HepG2 (cell line): ENCODE measurements around the gene PDE3B. TPM values are rescaled to one million over a fixed set of nuclear protein-coding genes. Genes with fewer than 3 reads are reported as not detected.
A peak's percentile ranks its signal among the peaks of the same experiment; 100 is the strongest.

ENCODE experiments used
- ATAC-seq: fragments of 200-7000 bp; cut with Tn5 transposase; 3 replicates; pipeline ENCODE4 v1.9.1; 2020; ENCODE audit warnings: mild to moderate bottlenecking, moderate library complexity
- BruUV-seq: library from RNA; stranded (reverse); fragments of 400-500 nt; replicated peaks from 2 replicates; lab custom pipeline; 2021; lab: Mats Ljungman, UMichigan
- CTCF ChIA-PET: fragments of 300-600 bp; formaldehyde crosslinking; extraction: SDS; loops from one replicate; lab custom pipeline; 2021; ENCODE audit warnings: low total read pairs, inconsistent platforms, low intra/inter-chr PET ratio; lab: Yijun Ruan, JAX
- POLR2A ChIA-PET: fragments of 350-600 bp; sonication (Branson Sonifier 250); formaldehyde crosslinking; loops from one replicate; lab custom pipeline; 2020; ENCODE audit warnings: antibody characterized with exemption, inconsistent platforms; lab: Yijun Ruan, JAX
- DNase-seq: peaks from one replicate; pipeline ENCODE4 v3.0.0-alpha.2; 2015; ENCODE audit warnings: low spot score
- FAIRE-seq: peaks from 3 replicates; lab custom pipeline; 2011; peaks lifted over from hg19 to GRCh38; lab: Jason Lieb, UNC
- H2AFZ ChIP-seq: one replicate; pipeline ENCODE4 v1.6.1; 2011; ENCODE audit warnings: low read length, inconsistent platforms
- H3K27ac ChIP-seq: fragments of 300-600 bp; 3 replicates; pipeline ENCODE4 v1.8.0; 2011; ENCODE audit warnings: mixed run types, mild to moderate bottlenecking, mixed read lengths, low read length, inconsistent platforms; ENCODE audit not compliant: insufficient read depth; ENCODE audit errors: extremely low read length
- H3K27me3 ChIP-seq, 2 experiments: fragments of 200-600 bp in 1 of 2; 2 replicates in 1 of 2; 3 replicates in 1 of 2; pipeline versions ENCODE4 v1.6.0 to v1.8.0; 2011; ENCODE audit warnings: low read length in 2 of 2, mild to moderate bottlenecking in 2 of 2, moderate library complexity in 2 of 2, inconsistent platforms in 1 of 2; ENCODE audit not compliant: insufficient read depth in 2 of 2, control insufficient read depth in 1 of 2
- H3K36me3 ChIP-seq, 2 experiments: fragments of 200-600 bp in 1 of 2; replicated peaks in 1 of 2; 2 replicates in 1 of 2; 3 replicates in 1 of 2; pipeline versions ENCODE4 v1.5.1 to v1.8.0; 2011; ENCODE audit warnings: low read length in 2 of 2, inconsistent platforms in 1 of 2; ENCODE audit not compliant: insufficient read depth in 2 of 2, control insufficient read depth in 1 of 2
- H3K4me1 ChIP-seq: 2 replicates; pipeline ENCODE4 v1.5.1; 2012; ENCODE audit warnings: low read length, inconsistent platforms; ENCODE audit not compliant: insufficient read depth
- H3K4me2 ChIP-seq: 2 replicates; pipeline ENCODE4 v1.6.0; 2011; ENCODE audit warnings: low read depth, low read length, inconsistent platforms
- H3K4me3 ChIP-seq, 3 experiments: fragments of 200-600 bp in 1 of 3; sonication (generic), shearing (Covaris generic) in 1 of 3; replicated peaks in 1 of 3; 2 replicates each; pipeline ENCODE4 v1.5.1; 2011 to 2016; ENCODE audit warnings: low read length in 3 of 3, inconsistent platforms in 2 of 3, low read depth in 2 of 3, mild to moderate bottlenecking in 2 of 3, control low read depth in 1 of 3, mixed read lengths in 1 of 3; ENCODE audit not compliant: insufficient read depth in 1 of 3
- H3K79me2 ChIP-seq: one replicate; pipeline ENCODE4 v1.6.1; 2011; ENCODE audit warnings: low read length, inconsistent platforms; ENCODE audit not compliant: insufficient read depth
- H3K9ac ChIP-seq: 2 replicates; pipeline ENCODE4 v1.6.0; 2011; ENCODE audit warnings: mild to moderate bottlenecking, low read depth, low read length, inconsistent platforms; ENCODE audit not compliant: insufficient read depth
- H3K9me3 ChIP-seq: 2 replicates; pipeline ENCODE4 v1.5.1; 2012; ENCODE audit warnings: mild to moderate bottlenecking, low read length
- H4K20me1 ChIP-seq: 2 replicates; pipeline ENCODE4 v1.6.0; 2011; ENCODE audit warnings: inconsistent platforms, mild to moderate bottlenecking, low read length, moderate library complexity; ENCODE audit not compliant: insufficient read depth
- ASH2L ChIP-seq: fragments of 300-600, 200-600 bp; sonication (generic); IDR thresholded peaks from 2 replicates; pipeline ENCODE4 v1.7.0; 2017; ENCODE audit warnings: low read depth, mild to moderate bottlenecking, moderate library complexity, mixed read lengths, low read length; ENCODE audit not compliant: insufficient read length
- CSRNP2 ChIP-seq: sonication (generic); formaldehyde crosslinking; conservative IDR thresholded peaks from 2 replicates; pipeline ENCODE4 v1.8.0; 2022; ENCODE audit warnings: low read depth, missing genetic modification reagents
- CTCF ChIP-seq: sonication (generic); formaldehyde crosslinking; IDR thresholded peaks from 2 replicates; pipeline ENCODE4 v1.5.0; 2020; ENCODE audit warnings: mild to moderate bottlenecking, missing genetic modification reagents, moderate library complexity
- DMAP1 ChIP-seq: IDR thresholded peaks from 2 replicates; pipeline ENCODE4 v1.6.1; 2016
- SIX1 ChIP-seq: sonication (generic); formaldehyde crosslinking; IDR thresholded peaks from 2 replicates; pipeline ENCODE4 v1.4.0; 2020; ENCODE audit warnings: missing genetic modification reagents, borderline replicate concordance
- STAG1 ChIP-seq: sonication (generic); formaldehyde crosslinking; IDR thresholded peaks from 2 replicates; pipeline ENCODE4 v1.4.0; 2020; ENCODE audit warnings: missing genetic modification reagents
- ZSCAN12 ChIP-seq: sonication (generic); formaldehyde crosslinking; IDR thresholded peaks from 2 replicates; pipeline ENCODE4 v1.9.0; 2021; ENCODE audit warnings: mild to moderate bottlenecking, missing genetic modification reagents
- in situ Hi-C: cut with HindIII; loops from 2 replicates; pipeline ENCODE4 v1.10.0; 2017; ENCODE audit warnings: low pct_unique_long_range_greater_than_20kb; ENCODE audit not compliant: extremely low pct_ligation_motif_present
- intact Hi-C: fragments of 100-400 bp; cut with micrococcal nuclease; formaldehyde crosslinking; loops from one replicate; pipeline ENCODE4 v1.10.0; 2022; ENCODE audit not compliant: unreplicated experiment
- polyA plus RNA-seq, 8 experiments: library from polyadenylated mRNA; depleted of rRNA in 3 of 8; stranded (reverse) in 7 of 8; unstranded in 1 of 8; fragments of >200 nt; fragmentation: Illumina TruSeq in 4 of 8; extraction: Trizol in 4 of 8; gene quantifications; 2 replicates each; pipeline versions ENCODE4 v1.2.1 to v1.2.3, GENCODE V29; 2011 to 2016; ENCODE audit warnings: low read depth in 4 of 8, missing spikeins in 1 of 8, mixed read lengths in 1 of 8; ENCODE audit not compliant: insufficient read depth in 1 of 8
- total RNA-seq, 5 experiments: library from RNA; depleted of rRNA; stranded (reverse); fragments of >200 nt; fragmentation: Illumina TruSeq; extraction: Trizol; gene quantifications; 2 replicates each; pipeline ENCODE4 v1.2.3, GENCODE V29; 2016; ENCODE audit warnings: low read depth in 1 of 5

Gene PDE3B
- total and polyA plus RNA-seq, 2 of the 13 experiments (the other 11 are each of a cell fraction or from before 2014, with no cell fraction given), result 14.1 to 26.5 TPM

GRCh38 chr11:14789879-14790484 is 146.4 kb downstream of the PDE3B start:
- H3K4me2 ChIP-seq, result no peak overlapping the region
- in situ Hi-C loops, result loop anchor here (5.0 kb wide), 1 partner anchor 117 kb away; no protein-coding TSS in a partner anchor
- POLR2A ChIA-PET, result interaction anchor here (1.4 kb wide), 1 partner anchor 118 kb away, joined by 4 read pairs; no protein-coding TSS in a partner anchor

More at GRCh38 chr11:14789879-14790484, 146.4 kb downstream of the PDE3B start:
- FAIRE-seq (no peak), ATAC-seq (no peak), DNase-seq (no peak)
- Histone ChIP-seq H3K4me1 (no peaks in the 10 kb centered on the region), H3K79me2 (no peaks in the 10 kb centered on the region), H2AFZ (no peak overlapping the region), H3K9ac (no peak overlapping the region), H3K9me3 (no peaks in the 10 kb centered on the region), H3K27ac (no peak overlapping the region), H3K27me3 (no peaks in the 10 kb centered on the region), H3K4me3 (no peak overlapping the region), H4K20me1 (no peaks in the 10 kb centered on the region), H3K36me3 (peaks cover 3 to 8% of the 10 kb centered on the region in 2 experiments; a peak in 3 of 5 replicates)
- CTCF ChIA-PET, result interaction anchor here (2.3 kb wide), 1 partner anchor 118 kb away, joined by 22 read pairs; no protein-coding TSS in a partner anchor
- BruUV-seq, result no TSS peak
- TF ChIP-seq ASH2L, result no peak
- peak; percentile 36 for TF ChIP-seq STAG1 (CRISPR knock-in tag)
- no peak for TF ChIP-seq CSRNP2 (CRISPR knock-in tag)
- no peak for TF ChIP-seq SIX1 (CRISPR knock-in tag)
- TF ChIP-seq ZSCAN12, result no peak
- TF ChIP-seq DMAP1 (CRISPR knock-in tag), result no peak
- TF ChIP-seq CTCF (CRISPR knock-in tag), result peak; percentile 28
- intact Hi-C loops, result loop anchor here (1.0 to 10.0 kb wide), 3 partner anchors 117 to 253 kb away; no protein-coding TSS in a partner anchor
